Stimulated activated CD8-positive, alpha-beta memory T cell treated with anti-CD3 and anti-CD28 coated beads, Interleukin-7, amount 100 ng/mL, for 24 hours (primary cell): Measurements from ENCODE around the gene EIF2B4.
"Not testable (repeated sequence)": the region's sequence is repeated elsewhere in the genome, so short reads cannot be mapped to it uniquely, and the experiment has no call there.

Source experiments
- DNase-seq: peaks from one replicate; pipeline ENCODE4 v3.0.0-alpha.2; 2020; ENCODE audit warnings: low read depth

The EIF2B4 gene

DNA sequence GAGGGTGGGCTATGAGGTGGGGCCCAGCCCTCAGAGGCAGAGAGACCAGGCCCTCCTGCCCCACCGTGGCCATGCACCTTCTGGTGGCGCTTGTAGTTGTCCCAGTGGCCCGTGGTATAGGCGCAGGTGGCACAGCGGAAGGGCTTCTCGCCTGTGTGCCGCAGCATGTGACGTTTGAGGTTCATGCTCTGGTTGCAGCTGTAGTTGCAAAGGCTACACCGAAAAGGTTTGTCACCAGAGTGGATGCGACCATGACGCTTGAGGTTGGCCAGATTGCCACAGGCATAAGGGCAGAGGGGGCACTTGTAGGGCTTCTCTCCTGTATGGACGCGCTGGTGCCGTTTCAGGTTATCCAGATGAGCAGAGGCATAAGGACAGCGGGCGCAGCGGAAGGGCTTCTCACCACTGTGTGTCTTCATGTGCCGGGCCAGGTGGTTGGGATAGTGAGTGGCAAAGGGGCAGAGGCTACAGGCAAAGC is 7.5 kb upstream of the EIF2B4 start:
- DNase-seq = no peak

DNA sequence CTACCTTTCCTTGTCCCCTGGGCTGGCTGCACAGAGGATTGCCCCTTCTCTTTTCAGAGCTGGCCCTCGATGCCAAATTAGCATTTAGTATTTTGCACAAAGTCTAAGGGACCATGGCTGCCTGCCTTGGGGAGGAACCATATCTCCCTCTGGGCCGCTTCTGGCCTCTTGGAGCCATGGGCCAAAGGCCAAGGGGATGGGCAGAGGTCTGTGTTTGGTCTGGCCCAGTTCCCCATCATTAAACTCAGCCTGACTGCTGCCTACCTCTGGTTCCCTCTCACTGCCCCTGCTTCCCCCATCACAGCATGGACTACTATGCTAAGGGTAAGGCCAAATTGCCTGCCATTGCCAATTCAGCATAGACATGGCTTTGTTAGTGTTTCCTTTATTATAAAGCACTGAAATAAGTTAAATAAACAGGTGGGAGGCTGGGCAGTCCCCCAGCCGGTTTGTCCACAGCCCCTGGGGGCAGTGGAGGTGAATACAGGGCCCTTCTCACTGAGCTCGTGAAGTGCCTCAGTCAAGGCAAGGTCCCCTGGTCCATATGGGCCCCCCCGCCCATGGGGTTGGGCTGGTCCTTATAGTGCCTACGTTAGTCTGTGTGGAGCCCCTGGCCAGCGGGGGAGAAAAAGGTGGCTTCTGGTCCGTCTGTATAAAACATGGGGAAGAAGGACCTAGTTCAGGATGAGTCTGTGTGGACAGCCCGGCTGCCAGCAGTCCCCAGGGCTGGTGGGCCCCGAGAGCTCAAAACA is 6.9 kb upstream of the EIF2B4 start:
- no peak for DNase-seq

DNA sequence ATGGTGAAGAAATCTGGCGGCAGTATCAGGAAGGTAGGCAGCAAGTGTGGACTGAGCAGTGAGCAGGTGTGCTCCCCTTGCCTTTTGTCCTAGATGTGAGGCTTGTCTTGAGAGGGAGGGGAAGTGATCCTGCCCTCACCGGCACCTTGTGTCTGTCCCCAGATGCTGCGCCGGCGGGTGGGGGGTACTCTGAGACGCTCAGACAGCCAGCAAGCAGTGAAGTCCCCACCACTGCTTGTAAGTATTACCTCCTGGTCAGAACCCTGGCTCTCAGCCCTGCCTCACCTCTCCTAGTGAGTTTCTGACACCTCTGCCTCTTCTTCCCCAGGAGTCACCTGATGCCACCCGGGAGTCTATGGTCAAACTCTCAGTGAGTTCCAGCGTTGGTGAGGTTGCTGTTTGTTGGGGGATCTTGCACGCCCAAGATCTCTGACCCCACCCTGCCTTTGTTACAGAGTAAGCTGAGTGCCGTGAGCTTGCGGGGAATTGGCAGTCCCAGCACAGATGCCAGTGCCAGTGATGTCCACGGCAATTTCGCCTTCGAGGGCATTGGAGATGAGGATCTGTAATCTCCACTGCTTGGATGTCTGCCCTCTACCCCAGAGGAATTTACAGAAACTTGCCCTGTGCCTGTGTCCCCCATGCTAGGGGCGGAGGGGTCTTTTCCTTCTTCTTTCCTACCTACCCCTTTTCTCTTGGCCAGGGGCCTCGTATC is 6.2 kb upstream of the EIF2B4 start:
- no peak for DNase-seq

DNA sequence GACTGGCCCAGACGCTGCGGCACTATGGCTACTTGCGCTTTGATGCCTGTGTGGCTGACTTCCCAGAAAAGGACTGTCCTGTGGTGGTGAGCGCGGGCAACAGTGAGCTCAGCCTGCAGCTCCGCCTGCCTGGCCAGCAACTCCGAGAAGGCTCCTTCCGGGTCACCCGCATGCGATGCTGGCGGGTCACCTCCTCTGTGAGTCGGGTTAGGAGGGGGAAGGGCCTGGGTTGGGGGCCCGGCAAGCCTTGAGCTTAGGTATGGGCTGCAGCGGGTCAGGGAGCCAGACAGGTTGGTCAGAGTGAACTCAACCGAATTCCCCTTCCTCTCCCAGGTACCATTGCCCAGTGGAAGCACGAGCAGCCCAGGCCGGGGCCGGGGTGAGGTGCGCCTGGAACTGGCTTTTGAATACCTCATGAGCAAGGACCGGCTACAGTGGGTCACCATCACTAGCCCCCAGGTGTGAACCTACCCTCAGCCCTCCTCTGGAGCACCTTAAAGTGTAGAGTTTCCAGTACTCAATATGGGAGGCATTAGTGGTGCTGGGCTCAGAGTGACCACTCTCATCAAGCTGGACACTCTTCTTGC is 5.5 kb upstream of the EIF2B4 start:
- DNase-seq = no peak

DNA sequence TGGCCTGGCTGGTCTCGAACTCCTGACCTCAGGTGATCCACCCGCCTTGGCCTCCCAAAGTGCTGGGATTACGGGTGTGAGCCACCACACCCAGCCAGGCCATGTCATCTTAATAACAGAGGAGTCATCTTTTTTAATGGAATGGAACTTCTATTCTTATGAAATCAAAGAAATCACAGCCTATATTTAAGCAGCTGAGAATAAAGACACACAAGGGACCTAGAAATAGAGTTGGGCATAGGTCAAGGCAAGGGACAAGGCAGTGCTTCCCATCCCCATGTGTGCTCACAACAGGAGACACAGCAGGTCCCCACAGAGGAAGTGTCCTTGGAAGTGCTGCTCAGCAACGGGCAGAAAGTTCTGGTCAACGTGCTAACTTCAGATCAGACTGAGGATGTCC is 3.4 kb upstream of the EIF2B4 start:
- no peak for DNase-seq

GRCh38 chr2:27372937-27373336 is 2.8 kb upstream of the EIF2B4 start:
- no peak for DNase-seq

DNA sequence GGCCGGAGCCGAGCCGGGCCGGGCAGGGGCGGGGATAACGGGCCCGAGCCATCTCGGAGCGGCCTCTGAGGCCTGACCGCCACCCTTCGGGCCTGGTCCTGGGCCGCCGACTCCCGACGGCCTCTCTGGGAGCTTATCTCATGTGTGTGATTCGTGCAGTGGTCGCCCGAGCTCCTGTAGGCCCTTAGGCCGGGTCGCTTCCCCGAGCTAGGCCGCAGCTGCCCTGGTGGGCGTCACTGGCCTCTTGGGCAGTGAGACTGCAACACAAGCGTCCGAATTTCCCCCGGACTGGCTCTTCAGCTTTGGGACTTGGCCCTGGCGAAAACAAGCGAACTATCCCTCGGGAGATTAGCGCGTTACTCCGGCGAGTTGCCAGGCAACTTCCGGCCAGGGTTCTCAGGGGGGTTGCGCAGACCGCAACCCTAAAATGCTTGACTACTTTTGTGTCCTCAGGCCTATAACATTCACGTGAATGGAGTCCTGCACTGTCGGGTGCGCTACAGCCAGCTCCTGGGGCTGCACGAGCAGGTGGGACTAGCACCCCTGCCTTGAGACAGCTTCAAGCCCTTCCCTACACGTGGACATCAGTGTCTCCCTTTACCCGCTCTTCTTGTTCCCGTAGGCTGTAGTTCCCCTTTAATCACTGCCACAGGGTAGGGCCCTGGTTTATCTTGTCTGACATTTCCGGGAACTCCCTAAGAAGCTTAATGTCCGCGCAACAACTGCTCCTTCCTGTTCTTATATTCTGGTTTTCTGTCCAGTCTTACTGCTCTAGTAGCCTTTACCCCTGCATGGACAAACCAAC is 880 bp upstream of the EIF2B4 start:
- DNase-seq = no peak

GRCh38 chr2:27369471-27370025 is 590 bp downstream of the EIF2B4 start:
- DNase-seq = no peak

DNA sequence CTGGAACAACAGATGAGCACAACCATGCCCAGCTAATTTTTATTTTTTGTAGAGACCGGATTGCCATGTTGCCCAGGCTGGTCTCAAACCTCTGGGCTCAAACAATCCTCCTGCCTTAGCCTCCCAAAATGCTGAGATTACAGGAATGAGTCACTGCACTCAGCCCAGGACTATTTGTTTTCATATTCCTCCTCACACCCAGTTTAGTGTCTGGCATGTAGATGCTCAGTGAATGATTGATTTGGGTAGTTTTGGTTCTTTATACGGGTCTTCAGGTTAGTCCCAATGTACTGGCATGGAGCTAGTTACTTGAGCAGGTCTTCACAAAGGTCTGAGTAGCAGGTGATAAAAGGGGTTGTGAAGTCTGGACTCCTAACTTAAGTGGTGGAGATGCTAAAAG is 6.2 kb downstream of the EIF2B4 start:
- no peak for DNase-seq

- DNase-seq = no peak
Measured at GRCh38 chr2:27362678-27363420, 7.3 kb downstream of the EIF2B4 start.

DNA sequence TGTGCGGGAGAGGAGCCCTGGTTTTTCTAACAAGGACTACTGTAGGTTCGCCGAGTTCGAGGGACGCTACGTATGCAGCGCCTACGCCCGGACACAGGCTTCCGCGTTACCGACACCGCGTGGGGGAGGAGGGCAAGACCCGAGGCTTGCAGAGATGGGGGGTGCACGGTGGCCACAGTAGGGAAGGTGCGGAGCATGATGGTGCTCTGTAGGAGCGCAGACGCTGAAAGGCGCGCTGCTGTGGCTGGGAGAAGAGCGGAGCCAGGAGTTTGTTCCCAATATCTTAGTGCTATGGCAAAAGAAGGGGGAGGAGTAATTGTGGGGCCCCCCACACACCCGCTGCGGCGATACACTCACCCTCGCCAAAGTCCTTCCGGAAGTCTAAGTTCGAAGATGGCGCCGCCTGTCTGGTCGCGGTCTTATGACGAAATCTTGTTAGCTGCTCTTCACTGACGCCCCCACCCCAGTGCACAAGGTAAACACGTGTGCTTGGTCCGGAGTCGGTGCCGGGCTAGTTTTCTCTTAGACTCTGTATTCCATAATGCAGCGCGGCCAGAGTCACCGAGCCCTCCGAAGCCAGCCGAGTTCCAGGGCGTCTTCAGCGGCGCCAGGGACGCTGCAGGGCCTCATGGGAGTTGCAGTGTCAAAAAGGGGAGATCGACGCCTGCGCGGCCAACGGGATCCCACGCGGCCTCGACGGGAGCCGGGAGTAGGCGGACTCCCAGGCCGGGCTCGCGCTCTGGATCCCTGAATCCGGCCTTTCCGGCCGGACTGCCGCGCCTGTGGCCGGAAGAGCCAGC is 13.6 kb downstream of the EIF2B4 start, which contains the start of gene GTF3C2:
TSS of gene GTF3C2 (minus strand) at position 383 of the 800 bp plus-strand sequence. CDS start 13,210 bp downstream, outside the sequence.
- peak; percentile 85 for DNase-seq

DNA sequence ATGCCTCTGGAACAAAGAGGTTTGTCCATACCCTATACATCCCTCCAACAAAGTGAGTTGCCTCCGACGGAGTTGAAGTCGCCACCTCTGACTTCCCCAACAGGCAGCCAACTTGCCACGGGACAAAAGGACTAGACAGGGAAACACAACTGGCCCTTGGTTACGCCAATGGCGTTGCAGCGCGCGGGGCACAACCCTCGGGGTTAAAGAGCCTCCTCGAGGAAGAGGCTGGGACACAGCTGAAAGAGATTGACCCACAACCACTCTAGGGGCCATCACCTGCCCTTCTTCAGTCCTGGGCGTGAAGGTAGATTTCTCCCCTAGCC is 14.1 kb downstream of the EIF2B4 start:
- no peak for DNase-seq

DNA sequence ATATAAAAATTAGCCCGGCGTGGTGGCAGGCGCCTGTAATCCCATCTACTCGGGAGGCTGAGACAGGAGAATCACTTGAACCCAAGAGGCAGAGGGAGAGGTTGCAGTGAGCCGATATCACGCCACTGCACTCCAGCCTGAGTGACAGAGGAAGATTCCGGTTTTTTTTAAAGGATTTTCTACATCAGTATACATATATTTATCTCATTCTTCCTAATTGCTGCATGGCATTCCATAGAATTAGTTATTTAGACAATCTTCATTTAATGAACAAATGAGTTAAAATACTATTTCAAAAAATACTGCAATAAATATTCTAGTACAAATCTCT is 15.6 kb downstream of the EIF2B4 start:
- no peak for DNase-seq

- DNase-seq = no peak
Measured at GRCh38 chr2:27353762-27354596, 16.2 kb downstream of the EIF2B4 start.

- not testable (repeated sequence) for DNase-seq
Measured at GRCh38 chr2:27353386-27353761, 16.8 kb downstream of the EIF2B4 start.

DNA sequence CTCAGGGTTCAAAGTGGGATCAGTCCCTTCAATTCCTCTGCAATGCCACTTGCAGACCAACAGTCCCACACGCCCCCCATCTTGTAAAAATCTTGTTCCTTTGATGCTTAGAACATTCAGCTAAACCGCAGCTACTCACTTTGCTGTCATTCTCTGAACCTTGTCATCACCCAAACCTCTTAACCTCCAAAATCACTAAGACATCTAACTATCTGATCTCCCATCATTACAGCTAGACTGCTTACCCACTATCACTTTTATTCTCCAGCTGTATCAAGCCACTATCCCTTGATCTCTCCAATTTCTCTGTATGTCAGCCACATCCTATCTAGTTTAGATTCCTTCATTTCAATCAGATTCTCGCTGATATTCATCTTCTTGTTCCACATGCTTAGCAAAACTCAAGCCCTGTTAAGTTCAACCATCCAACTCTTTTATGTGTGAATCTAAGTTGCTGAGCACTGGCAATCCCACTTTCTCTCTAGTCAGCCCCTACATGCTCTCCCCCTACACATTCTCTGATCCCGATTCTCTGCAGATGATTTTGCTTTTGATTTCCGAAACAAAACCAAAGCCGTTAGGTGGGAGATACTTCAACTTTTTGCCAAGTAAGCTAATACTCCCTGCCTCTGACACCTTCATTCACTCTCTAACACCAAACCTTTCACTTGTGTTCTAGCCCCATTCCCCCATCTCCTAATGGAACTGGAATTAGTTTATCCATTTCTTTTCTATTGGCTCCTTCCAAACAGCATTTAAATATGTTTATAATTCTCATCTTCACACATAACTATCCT is 18.1 kb downstream of the EIF2B4 start:
- no peak for DNase-seq

DNA sequence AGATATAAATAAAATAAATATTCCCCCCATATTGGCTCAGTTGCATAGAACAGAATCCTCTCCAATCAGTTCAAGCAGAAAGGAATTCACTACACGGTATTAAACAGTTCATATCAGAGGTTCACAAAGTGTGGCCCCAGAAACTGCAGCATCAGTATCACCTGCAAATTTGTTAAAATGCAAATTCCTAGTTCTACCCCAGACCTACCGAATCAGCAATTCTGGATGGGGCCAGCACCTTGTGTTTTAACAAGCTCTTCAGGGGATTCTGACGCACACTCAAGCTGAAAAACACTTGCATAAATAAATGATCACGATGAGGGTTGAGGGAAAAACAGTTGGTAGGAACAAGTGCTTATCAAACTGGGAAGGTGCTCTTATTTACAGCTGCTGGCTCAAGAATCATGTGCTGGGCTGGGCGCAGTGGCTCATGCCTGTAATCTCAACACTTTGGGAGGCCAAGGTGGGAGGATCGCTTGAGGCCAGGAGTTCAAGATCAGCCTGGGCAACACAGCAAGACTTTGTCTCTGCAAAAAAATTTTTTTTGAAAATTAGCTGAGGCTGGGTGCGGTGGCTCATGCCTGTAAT is 19.9 kb downstream of the EIF2B4 start:
- no peak for DNase-seq

DNA sequence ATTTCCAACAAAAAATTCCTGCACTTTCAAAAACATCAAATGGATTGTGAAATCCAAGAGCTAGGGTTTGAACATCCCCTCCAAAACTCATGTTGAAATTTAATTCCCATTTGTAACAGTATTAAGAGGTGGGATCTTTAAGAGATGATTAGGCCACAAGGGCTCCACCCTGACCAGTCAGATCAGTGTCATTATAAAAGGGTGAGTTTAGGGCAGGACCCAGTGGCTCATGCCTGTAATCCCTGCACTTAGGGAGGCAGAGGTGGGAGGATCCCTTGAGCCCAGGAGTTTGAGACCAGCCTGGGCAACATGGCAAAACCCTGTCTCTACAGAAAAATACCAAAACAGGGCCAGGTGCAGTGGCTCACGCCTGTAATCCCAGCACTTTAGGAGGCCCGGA is 22.5 kb downstream of the EIF2B4 start:
- no peak for DNase-seq

DNA sequence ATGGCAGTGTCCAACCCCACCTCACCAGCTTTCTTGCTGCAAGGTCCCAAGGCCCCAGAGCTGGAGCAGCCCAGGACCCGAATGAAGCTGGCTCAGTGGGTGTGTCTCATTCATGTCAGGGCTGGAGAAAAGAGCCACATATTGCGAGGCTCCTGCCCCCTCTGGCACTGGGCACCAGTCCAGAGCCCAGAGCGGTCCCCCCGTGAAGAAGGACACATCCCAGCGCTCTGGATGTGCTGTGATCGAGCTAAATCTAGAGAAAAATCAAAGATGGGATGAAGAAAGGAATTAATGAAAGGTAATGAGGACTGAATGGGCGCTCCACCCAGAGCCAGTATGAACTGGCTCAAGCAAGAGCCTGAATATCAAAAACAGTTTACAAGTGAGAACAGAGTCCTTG is 34.0 kb downstream of the EIF2B4 start:
- DNase-seq = no peak
